Esophagus squamous epithelium (tissue), 4 donors: ENCODE measurements around the gene CD300LF.

Experiments
- POLR2A ChIP-seq, 4 donors: fragments of 450-650 bp; IDR thresholded peaks; one replicate each; pipeline ENCODE4 v1.6.1; 2017; ENCODE audit warnings: antibody characterized with exemption in 4 of 4, mild to moderate bottlenecking in 4 of 4, moderate library complexity in 3 of 4
- TF ChIP-seq, protein P1 (sequence below), 6 experiments: fragments of 450-650 bp in 4 of 6; fragments of 200-600 bp in 2 of 6; sonication (generic) in 2 of 6; IDR thresholded peaks; one replicate each; pipeline ENCODE4 v1.5.1; 2016 to 2019; ENCODE audit warnings: antibody characterized with exemption in 6 of 6, mild to moderate bottlenecking in 4 of 6, moderate library complexity in 4 of 6

DNA sequence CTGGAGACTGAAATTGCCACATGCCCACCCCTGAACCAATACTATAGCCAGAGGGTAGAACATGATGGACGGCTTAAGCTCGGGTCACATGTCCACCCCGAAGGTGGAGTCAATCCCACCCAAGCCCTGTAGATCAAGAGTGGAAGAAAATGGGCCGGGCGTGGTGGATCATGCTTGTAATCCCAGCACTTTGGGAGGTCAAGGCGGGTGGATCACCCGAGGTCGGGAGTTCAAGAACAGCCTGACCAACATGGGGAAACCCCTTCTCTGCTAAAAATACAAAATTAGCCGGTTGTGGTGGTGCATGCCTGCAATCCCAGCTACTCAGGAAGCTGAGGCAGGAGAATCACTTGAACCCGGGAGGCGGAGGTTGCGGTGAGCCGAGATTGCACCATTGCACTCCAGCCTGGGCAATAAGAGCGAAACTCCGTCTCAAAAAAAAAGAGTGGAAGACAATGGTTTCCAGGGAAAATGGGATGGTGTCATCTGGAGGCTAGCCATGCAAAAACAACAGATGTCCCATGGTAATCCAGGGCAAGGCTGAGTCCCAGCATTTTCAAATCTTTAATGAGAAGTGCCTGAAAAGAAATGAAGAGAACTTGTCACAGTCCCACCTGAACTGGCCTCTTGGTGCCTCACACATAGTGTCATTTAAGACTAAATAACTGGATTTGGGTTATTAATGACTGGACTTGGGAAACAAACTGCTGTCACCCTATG is 30.1 kb downstream of the CD300LF start:
- TF ChIP-seq, protein P1, sequence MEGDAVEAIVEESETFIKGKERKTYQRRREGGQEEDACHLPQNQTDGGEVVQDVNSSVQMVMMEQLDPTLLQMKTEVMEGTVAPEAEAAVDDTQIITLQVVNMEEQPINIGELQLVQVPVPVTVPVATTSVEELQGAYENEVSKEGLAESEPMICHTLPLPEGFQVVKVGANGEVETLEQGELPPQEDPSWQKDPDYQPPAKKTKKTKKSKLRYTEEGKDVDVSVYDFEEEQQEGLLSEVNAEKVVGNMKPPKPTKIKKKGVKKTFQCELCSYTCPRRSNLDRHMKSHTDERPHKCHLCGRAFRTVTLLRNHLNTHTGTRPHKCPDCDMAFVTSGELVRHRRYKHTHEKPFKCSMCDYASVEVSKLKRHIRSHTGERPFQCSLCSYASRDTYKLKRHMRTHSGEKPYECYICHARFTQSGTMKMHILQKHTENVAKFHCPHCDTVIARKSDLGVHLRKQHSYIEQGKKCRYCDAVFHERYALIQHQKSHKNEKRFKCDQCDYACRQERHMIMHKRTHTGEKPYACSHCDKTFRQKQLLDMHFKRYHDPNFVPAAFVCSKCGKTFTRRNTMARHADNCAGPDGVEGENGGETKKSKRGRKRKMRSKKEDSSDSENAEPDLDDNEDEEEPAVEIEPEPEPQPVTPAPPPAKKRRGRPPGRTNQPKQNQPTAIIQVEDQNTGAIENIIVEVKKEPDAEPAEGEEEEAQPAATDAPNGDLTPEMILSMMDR (IDR thresholded peaks at IDR 0.05) = no peak
- no peak for TF ChIP-seq POLR2A (IDR thresholded peaks at IDR 0.05)
